ENCODE results near the gene PRKD2. TPM values are rescaled to one million over a fixed set of nuclear protein-coding genes. Genes with fewer than 3 reads are reported as not detected.
A peak's percentile ranks its signal among the peaks of the same experiment; 100 is the strongest.

PRKD2 gene
- total RNA-seq, 4 donors from 2014 or later = 57.0 to 88.8 (median 64.0) TPM

GRCh38 chr19:46661020-46661731 lies 55.7 kb downstream of the PRKD2 start, which contains the start of gene DACT3:
TSS of gene DACT3 (minus strand) at chr19:46661182. CDS start at chr19:46661064, 118 bp downstream.
- Histone ChIP-seq H3K27ac (peak within 1 kb of the TSS; percentile 9 to 75 (median 71)), H3K36me3 (no peaks in the 10 kb centered on the region), H3K4me1 (peaks cover 0 to 26% (median 14%) of the 10 kb centered on the region in 4 donors), H3K4me3 (peak within 1 kb of the TSS; percentile 34 to 59 (median 58)), H3K27me3 (peaks cover 3 to 19% of the 10 kb centered on the region in 2 donors), H3K9me3 (no peaks in the 10 kb centered on the region)
- peak; percentile 100 for DNase-seq
- peak in 1 of 6 experiments; percentile 18 for TF ChIP-seq CTCF (IDR thresholded peaks at IDR 0.05)
- no peak for TF ChIP-seq POLR2A (IDR thresholded peaks at IDR 0.05)

GRCh38 chr19:46660551-46661019 lies 56.3 kb downstream of the PRKD2 start:
- TF ChIP-seq POLR2A (IDR thresholded peaks at IDR 0.05) (no peak), CTCF (IDR thresholded peaks at IDR 0.05) (no peak)
- DNase-seq = no peak
- H3K27me3 ChIP-seq = peaks cover 3 to 19% of the 10 kb centered on the region in 2 donors
- H3K9me3 ChIP-seq = no peaks in the 10 kb centered on the region
- no peaks in the 10 kb centered on the region for H3K36me3 ChIP-seq
- peak overlapping the region; percentile 34 to 59 (median 58) for H3K4me3 ChIP-seq
- H3K4me1 ChIP-seq = peaks cover 0 to 26% (median 14%) of the 10 kb centered on the region in 4 donors
- peak overlapping the region in 3 of 4 donors; percentile 59 to 74 (median 68) for H3K27ac ChIP-seq

GRCh38 chr19:46660008-46660517 lies 56.9 kb downstream of the PRKD2 start:
- DNase-seq = no peak
- H3K4me1 ChIP-seq = peaks cover 0 to 26% (median 14%) of the 10 kb centered on the region in 4 donors
- H3K4me3 ChIP-seq = peak overlapping the region; percentile 34 to 59 (median 58)
- no peak for TF ChIP-seq CTCF (IDR thresholded peaks at IDR 0.05)
- TF ChIP-seq POLR2A (IDR thresholded peaks at IDR 0.05) = no peak
- H3K27me3 ChIP-seq = peaks cover 3 to 19% of the 10 kb centered on the region in 2 donors
- H3K9me3 ChIP-seq = no peaks in the 10 kb centered on the region
- no peaks in the 10 kb centered on the region for H3K36me3 ChIP-seq
- H3K27ac ChIP-seq = peak overlapping the region in 3 of 4 donors; percentile 59 to 74 (median 68)

- Histone ChIP-seq H3K9me3 (no peaks in the 10 kb centered on the region), H3K27me3 (peaks cover 3 to 19% of the 10 kb centered on the region in 2 donors), H3K27ac (peak overlapping the region in 3 of 4 donors; percentile 59 to 74 (median 68)), H3K36me3 (no peaks in the 10 kb centered on the region), H3K4me1 (peaks cover 0 to 26% (median 14%) of the 10 kb centered on the region in 4 donors), H3K4me3 (peak overlapping the region in 3 of 4 donors; percentile 58 to 59 (median 58))
- TF ChIP-seq CTCF (IDR thresholded peaks at IDR 0.05) (no peak), POLR2A (IDR thresholded peaks at IDR 0.05) (no peak)
- no peak for DNase-seq
Observed at GRCh38 chr19:46659151-46660007, 57.5 kb downstream of the PRKD2 start.

GRCh38 chr19:46656541-46656940 lies 60.4 kb downstream of the PRKD2 start:
- peaks cover 3 to 19% of the 10 kb centered on the region in 2 donors for H3K27me3 ChIP-seq
- DNase-seq = no peak
- no peaks in the 10 kb centered on the region for H3K9me3 ChIP-seq
- H3K36me3 ChIP-seq = no peaks in the 10 kb centered on the region
- H3K4me1 ChIP-seq = peaks cover 0 to 19% (median 14%) of the 10 kb centered on the region in 4 donors
- H3K27ac ChIP-seq = no peak overlapping the region
- TF ChIP-seq POLR2A (IDR thresholded peaks at IDR 0.05) = no peak
- no peak for TF ChIP-seq CTCF (IDR thresholded peaks at IDR 0.05)
- no peak overlapping the region for H3K4me3 ChIP-seq

Data from Peyer's patch (tissue), 4 donors.